Activated CD8-positive, alpha-beta memory T cell treated with anti-CD3 and anti-CD28 coated beads for 36 hours (primary cell): ENCODE results near the gene GMDS. TPM values are rescaled to one million over a fixed set of nuclear protein-coding genes. Genes with fewer than 3 reads are reported as not detected.

ENCODE experiments used
- CTCF ChIA-PET: fragments of 350-600 bp; sonication (Branson Sonifier 250); formaldehyde crosslinking; loops from one replicate; lab custom pipeline; 2021; ENCODE audit warnings: antibody characterized with exemption; lab: Charles Lee
- POLR2A ChIA-PET: fragments of 350-600 bp; sonication (Branson Sonifier 250); formaldehyde crosslinking; loops from one replicate; lab custom pipeline; 2021; ENCODE audit warnings: antibody characterized with exemption; lab: Charles Lee
- total RNA-seq, 2 experiments: library from RNA; stranded (reverse); gene quantifications; one replicate each; pipeline ENCODE4 v1.2.3, GENCODE V29; 2021

GMDS gene
- total RNA-seq, 2 experiments from 2014 or later, result 36.0 to 37.1 TPM

- ChIA-PET POLR2A (no interaction called here), CTCF (interaction anchor here (0.6 to 2.3 kb wide), 2 partner anchors 496 to 960 kb away, joined by 5 to 8 read pairs; no protein-coding TSS in a partner anchor)
Observed at GRCh38 chr6:1608222-1609040, 637.0 kb downstream of the GMDS start.

DNA sequence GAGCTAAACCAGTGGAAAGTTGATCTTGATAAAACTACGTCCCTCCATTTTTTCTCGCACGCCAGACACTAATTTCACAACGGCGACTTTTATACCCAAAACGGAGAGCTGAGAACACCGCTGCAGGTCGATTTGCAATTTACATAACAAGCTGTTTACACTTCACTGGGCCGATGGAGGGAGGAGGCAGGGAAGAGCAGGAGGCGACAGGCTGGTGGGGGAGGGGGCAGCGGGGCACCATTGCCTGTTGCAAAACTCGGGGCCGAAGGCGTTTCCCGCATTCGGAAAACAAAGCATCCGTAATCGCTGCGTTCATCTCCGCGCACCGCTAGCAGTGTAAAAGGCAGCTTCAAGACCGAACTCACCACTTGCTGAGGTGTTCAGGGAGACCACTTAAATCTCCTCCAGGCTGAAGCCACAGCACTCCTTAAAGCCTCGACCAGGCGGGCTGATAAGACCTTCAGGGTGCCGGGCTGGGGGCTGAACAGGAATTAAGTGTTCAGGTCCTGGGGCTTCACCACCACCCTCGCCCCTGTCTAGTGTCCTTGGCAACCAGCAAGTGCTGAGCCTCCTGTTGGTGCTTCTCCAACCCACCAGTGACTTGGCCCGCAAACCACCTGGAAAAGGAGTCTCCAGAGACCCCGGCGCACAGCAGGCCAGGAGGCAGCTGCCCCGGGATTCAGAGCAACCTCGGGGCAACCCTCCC is 637.7 kb downstream of the GMDS start:
- ChIA-PET CTCF (interaction anchor here (2.2 to 2.3 kb wide), 2 partner anchors 497 to 746 kb away, joined by 7 to 8 read pairs; no protein-coding TSS in a partner anchor), POLR2A (no interaction called here)

GRCh38 chr6:1606780-1607515 is 638.5 kb downstream of the GMDS start:
- ChIA-PET CTCF (interaction anchor here (1.7 to 2.3 kb wide), 4 partner anchors 11 to 1028 kb away, joined by 4 to 8 read pairs (median 6); no protein-coding TSS in a partner anchor), POLR2A (interaction anchor here (0.5 kb wide), 1 partner anchor 1232 kb away, joined by 3 read pairs; no protein-coding TSS in a partner anchor)

DNA sequence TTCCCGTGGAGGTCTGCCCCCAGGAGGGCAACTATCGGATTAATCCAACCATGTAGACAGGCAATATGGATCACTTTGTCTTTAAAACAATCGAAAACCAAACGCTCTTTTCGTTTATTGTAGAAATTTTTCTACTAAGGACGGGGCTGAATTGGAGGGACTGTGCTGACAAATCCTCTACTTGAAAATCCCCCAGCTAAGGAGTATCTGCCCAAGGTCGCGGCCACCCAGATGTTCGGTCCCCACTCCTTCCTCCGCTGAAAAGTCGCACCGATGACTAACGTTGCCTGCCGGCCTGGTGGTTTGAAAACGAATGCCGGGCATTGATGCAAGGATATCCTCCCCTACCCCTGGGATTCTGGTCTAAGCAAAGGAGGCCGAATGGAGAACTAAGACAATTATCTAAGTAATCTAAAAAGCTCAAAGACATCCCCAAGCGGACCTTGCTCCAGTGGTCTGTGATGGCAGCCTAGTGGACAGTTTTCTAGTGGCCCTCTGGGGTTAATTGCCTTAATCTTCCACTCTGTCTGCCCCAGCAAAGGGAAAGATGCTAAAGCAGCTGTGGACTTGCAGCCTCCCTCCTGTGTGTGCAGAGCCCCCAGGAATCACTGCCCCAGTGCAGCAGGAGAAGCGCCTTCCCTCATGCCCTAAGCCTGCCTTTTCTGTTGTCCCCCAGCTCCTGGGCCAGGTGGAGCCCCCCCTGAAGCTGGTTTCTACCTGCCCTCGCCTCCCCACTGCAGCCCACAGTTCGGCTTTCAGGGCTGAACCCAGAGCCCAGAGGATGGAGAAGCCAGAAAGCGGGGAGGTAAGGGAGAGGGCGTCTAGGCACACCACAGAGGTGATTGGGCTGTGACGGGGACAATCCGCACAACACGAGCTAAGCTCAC is 639.3 kb downstream of the GMDS start:
- ChIA-PET POLR2A (interaction anchor here (0.5 kb wide), 1 partner anchor 1233 kb away, joined by 3 read pairs; no protein-coding TSS in a partner anchor), CTCF (interaction anchor here (1.1 to 2.3 kb wide), 6 partner anchors 10 to 1028 kb away, joined by 3 to 8 read pairs (median 6); no protein-coding TSS in a partner anchor)

- ChIA-PET POLR2A (no interaction called here), CTCF (interaction anchor here (0.6 to 2.2 kb wide), 7 partner anchors 9 to 1029 kb away, joined by 3 to 7 read pairs (median 4); no protein-coding TSS in a partner anchor)
Observed at GRCh38 chr6:1605004-1605892, 640.2 kb downstream of the GMDS start.

GRCh38 chr6:1604158-1605003 is 641.0 kb downstream of the GMDS start:
- POLR2A ChIA-PET, result no interaction called here
- CTCF ChIA-PET, result interaction anchor here (0.6 to 1.9 kb wide), 4 partner anchors 8 to 843 kb away, joined by 3 to 5 read pairs (median 4); no protein-coding TSS in a partner anchor

DNA sequence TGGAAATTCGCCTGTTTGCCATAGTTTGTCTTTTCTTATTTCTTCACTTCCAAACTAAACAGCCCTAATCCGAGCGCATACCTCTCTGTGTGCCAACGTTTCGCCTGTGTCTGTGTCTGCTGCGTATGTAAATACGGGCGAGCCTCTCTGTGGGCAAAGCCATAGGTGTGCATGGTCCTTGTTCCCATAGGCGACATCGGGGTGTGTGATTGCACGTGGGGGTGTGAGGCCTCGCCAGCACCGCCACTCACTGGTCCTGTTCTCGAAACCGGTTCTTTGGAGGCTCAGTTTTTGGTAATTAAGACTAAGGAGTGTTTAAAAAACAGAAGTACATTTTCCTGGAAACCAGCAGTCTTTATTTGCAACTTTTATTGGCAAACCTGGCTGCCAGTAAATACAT is 641.7 kb downstream of the GMDS start:
- ChIA-PET CTCF (no interaction called here), POLR2A (interaction anchor here (0.5 kb wide), 1 partner anchor 621 kb away, joined by 4 read pairs; no protein-coding TSS in a partner anchor)

- POLR2A ChIA-PET, result interaction anchor here (0.6 kb wide), 1 partner anchor 675 kb away, joined by 5 read pairs; no protein-coding TSS in a partner anchor
Observed at GRCh38 chr6:1602049-1602713, 643.2 kb downstream of the GMDS start.

GRCh38 chr6:1601158-1602048 is 644.0 kb downstream of the GMDS start:
- CTCF ChIA-PET, result interaction anchor here (0.9 to 1.5 kb wide), 3 partner anchors 9 to 1033 kb away, joined by 3 read pairs; no protein-coding TSS in a partner anchor
- POLR2A ChIA-PET, result no interaction called here

More at GRCh38 chr6:1602049-1602713, 643.2 kb downstream of the GMDS start:
- CTCF ChIA-PET, result interaction anchor here (0.9 to 1.5 kb wide), 3 partner anchors 10 to 1032 kb away, joined by 3 read pairs; no protein-coding TSS in a partner anchor

GRCh38 chr6:1600764-1601157 is 644.6 kb downstream of the GMDS start:
- ChIA-PET POLR2A (no interaction called here), CTCF (interaction anchor here (0.9 to 1.2 kb wide), 3 partner anchors 11 to 756 kb away, joined by 3 read pairs; no protein-coding TSS in a partner anchor)

GRCh38 chr6:1600063-1600763 is 645.2 kb downstream of the GMDS start:
- ChIA-PET POLR2A (no interaction called here), CTCF (interaction anchor here (0.9 to 1.0 kb wide), 2 partner anchors 12 to 754 kb away, joined by 3 read pairs; no protein-coding TSS in a partner anchor)

- ChIA-PET POLR2A (no interaction called here), CTCF (interaction anchor here (1.0 kb wide), 1 partner anchor 755 kb away, joined by 3 read pairs; no protein-coding TSS in a partner anchor)
Observed at GRCh38 chr6:1599469-1599868, 645.9 kb downstream of the GMDS start.

DNA sequence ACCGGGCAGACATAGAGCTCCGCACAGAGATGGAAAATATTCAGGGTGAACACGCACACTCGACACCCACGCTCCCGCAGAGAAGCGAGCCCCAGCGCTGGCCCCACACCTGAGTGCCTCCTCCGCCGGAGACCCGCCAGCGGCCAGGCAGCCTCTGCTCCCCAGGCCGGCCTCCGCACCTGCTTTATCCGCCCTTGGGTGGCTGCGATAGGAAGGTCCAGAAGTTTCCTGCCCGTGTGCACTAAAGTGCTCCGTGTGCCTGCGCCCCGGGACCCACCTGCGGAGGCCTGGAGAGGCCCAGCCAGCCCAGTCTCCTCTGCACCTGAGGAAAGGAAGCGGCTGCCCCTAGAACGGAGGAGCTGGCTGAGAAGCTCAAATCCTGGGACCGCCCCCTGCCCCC is 646.5 kb downstream of the GMDS start:
- ChIA-PET CTCF (no interaction called here), POLR2A (no interaction called here)

DNA sequence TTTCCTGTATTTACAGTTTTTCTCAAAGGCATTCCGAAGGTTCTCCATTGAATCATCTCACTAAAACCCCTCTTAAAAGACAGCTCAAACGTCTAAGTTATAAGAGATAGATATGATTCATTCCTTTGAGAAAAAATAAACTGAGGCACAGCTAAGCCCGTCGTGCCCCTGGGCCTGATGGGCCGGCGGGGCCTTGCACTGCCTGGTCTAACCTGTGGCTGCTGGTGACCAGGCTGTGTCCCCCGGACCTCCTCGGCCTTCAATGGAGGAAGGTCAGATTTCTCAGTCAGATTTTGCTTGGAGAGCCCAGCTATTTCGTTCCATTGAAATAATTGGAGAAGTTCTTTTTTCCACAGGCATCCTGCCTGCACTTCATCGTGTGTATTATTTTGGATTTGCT is 647.0 kb downstream of the GMDS start:
- POLR2A ChIA-PET, result no interaction called here
- CTCF ChIA-PET, result no interaction called here
